ENCODE data around the gene TIMM23B. TPM values are rescaled to one million over a fixed set of nuclear protein-coding genes. Genes with fewer than 3 reads are reported as not detected.
"Not testable (repeated sequence)": the region's sequence is repeated elsewhere in the genome, so short reads cannot be mapped to it uniquely, and the experiment has no call there.

The TIMM23B gene
- total RNA-seq, 1 donor from 2014 or later, result 17.5 TPM

- not testable (repeated sequence) for DNase-seq (ENCODE audit: low read depth, low spot score)
Measured at GRCh38 chr10:49977756-49978155, 35.9 kb downstream of the TIMM23B start.

- not testable (repeated sequence) for DNase-seq (ENCODE audit: low read depth, low spot score)
Measured at GRCh38 chr10:49987207-49987606, 45.4 kb downstream of the TIMM23B start.

- not testable (repeated sequence) for DNase-seq (ENCODE audit: low read depth, low spot score)
Measured at GRCh38 chr10:49988376-49988775, 46.5 kb downstream of the TIMM23B start, which contains the start of gene AGAP6. Gene AGAP6 (plus strand): TSS chr10:49988406. CDS start chr10:49988716, 310 bp downstream.

GRCh38 chr10:49995321-49995720 lies 53.5 kb downstream of the TIMM23B start:
- not testable (repeated sequence) for DNase-seq (ENCODE audit: low read depth, low spot score)

- DNase-seq (ENCODE audit: low read depth, low spot score), result not testable (repeated sequence)
Measured at GRCh38 chr10:50014024-50014423, 72.2 kb downstream of the TIMM23B start.

GRCh38 chr10:50015596-50016220 lies 73.9 kb downstream of the TIMM23B start:
- not testable (repeated sequence) for DNase-seq (ENCODE audit: low read depth, low spot score)

- DNase-seq (ENCODE audit: low read depth, low spot score), result not testable (repeated sequence)
Measured at GRCh38 chr10:50016926-50017325, 75.1 kb downstream of the TIMM23B start.

- DNase-seq (ENCODE audit: low read depth, low spot score), result not testable (repeated sequence)
Measured at GRCh38 chr10:50017646-50018045, 75.8 kb downstream of the TIMM23B start.

- not testable (repeated sequence) for DNase-seq (ENCODE audit: low read depth, low spot score)
Measured at GRCh38 chr10:50019279-50019678, 77.4 kb downstream of the TIMM23B start.

GRCh38 chr10:50020451-50021024 lies 78.7 kb downstream of the TIMM23B start:
- not testable (repeated sequence) for DNase-seq (ENCODE audit: low read depth, low spot score)

- DNase-seq (ENCODE audit: low read depth, low spot score), result no peak
Measured at GRCh38 chr10:50021646-50022045, 79.8 kb downstream of the TIMM23B start.

Other genes starting within 250 kb of the TIMM23B start
- 0.26 and 0.46 TPM in 2 replicates for gene OGDHL, start 179.7 kb upstream of the TIMM23B start, total RNA-seq
- 28.4 and 35.0 TPM in 2 replicates for gene PARG, start within 50 bp of the TIMM23B start, total RNA-seq
- gene AGAP6, start 46.4 kb downstream of the TIMM23B start, total RNA-seq, result 1.9 and 2.4 TPM in 2 replicates
- 36.0 and 47.3 TPM in 2 replicates for gene WASHC2A, start 125.9 kb downstream of the TIMM23B start, total RNA-seq